ENCODE measurements around the gene NDP.
A peak's percentile ranks its signal among the peaks of the same experiment; 100 is the strongest.

The NDP gene

DNA sequence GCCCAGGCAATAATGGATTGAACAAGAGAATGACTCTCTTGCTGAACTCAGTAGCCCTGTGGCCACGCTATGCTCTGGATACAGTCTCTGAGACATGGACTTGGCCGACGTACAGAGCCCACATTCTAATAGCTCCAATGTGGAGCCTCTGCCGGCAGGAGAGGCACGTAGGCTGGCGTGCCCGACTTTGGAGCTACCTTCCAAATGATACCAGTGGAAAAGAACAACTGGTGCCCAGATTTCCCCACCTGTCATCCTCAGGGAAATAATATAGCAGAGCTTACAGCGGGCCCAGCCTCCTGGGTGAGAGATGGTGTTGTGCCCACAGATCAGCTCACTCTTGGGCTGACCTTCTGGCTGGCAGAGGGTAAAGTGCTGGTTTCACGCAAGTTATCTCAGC, 10.6 kb downstream of the NDP start:
- Histone ChIP-seq H3K4me3 (replicated peaks; ENCODE audit: low read depth, low read length) (no peak overlapping the region), H3K27me3 (replicated peaks; ENCODE audit: control insufficient read depth, insufficient read depth, low read length) (0 out of 2 replicates have a peak, but pooled peaks cover 2% of the 10 kb centered on the region), H3K36me3 (ENCODE audit: control insufficient read depth, insufficient read depth, low read length) (no peaks in the 10 kb centered on the region)
- no peak for DNase-seq (ENCODE audit: extremely low read depth, insufficient read length)
- TF ChIP-seq, protein P1, sequence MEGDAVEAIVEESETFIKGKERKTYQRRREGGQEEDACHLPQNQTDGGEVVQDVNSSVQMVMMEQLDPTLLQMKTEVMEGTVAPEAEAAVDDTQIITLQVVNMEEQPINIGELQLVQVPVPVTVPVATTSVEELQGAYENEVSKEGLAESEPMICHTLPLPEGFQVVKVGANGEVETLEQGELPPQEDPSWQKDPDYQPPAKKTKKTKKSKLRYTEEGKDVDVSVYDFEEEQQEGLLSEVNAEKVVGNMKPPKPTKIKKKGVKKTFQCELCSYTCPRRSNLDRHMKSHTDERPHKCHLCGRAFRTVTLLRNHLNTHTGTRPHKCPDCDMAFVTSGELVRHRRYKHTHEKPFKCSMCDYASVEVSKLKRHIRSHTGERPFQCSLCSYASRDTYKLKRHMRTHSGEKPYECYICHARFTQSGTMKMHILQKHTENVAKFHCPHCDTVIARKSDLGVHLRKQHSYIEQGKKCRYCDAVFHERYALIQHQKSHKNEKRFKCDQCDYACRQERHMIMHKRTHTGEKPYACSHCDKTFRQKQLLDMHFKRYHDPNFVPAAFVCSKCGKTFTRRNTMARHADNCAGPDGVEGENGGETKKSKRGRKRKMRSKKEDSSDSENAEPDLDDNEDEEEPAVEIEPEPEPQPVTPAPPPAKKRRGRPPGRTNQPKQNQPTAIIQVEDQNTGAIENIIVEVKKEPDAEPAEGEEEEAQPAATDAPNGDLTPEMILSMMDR (IDR thresholded peaks at IDR 0.05; ENCODE audit: insufficient read depth, low read length, poor library complexity, severe bottlenecking), result no peak

DNA sequence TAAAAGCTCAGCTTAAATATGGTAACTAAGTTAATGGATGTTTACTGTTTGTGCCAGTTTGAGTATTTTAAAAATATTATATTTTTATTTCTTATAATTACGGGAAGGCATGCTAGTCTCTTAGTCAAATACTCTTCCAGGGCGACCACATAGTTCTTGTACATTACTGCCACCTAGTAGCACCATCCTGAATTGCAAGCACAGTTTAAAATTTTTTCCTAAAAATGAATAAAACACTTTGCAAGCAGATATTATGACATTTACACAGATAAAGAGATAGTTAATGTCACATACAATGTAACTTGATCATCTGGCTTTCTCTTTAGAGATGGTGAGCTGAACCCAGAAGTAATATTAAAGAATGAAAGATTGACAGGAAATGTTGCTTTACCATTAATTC, 11.5 kb downstream of the NDP start:
- 0 out of 2 replicates have a peak, but pooled peaks cover 2% of the 10 kb centered on the region for H3K27me3 ChIP-seq (replicated peaks; ENCODE audit: control insufficient read depth, insufficient read depth, low read length)
- DNase-seq (ENCODE audit: extremely low read depth, insufficient read length), result no peak
- TF ChIP-seq, protein P1 (IDR thresholded peaks at IDR 0.05; ENCODE audit: insufficient read depth, low read length, poor library complexity, severe bottlenecking), result peak; percentile 43
- no peak overlapping the region for H3K4me3 ChIP-seq (replicated peaks; ENCODE audit: low read depth, low read length)
- H3K36me3 ChIP-seq (ENCODE audit: control insufficient read depth, insufficient read depth, low read length), result no peaks in the 10 kb centered on the region

DNA sequence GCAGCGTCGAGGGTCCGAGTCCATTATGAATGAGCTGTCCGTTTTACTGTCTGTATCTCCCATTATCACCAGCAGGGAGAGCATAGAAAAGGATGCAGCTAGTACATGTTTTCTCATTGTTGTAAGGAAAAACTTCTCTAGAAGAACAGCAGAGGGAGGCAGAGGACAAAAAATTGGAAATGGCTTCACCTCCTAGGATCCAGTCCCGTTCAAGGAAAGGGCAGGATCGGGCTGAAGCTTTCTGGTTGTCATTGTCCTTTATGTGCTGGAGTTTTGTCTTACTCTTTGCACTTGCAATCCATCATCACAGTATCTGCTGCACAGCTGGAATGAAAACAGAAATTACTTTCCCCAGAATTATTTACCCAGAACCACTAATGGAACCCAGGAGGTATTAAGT, 14.7 kb downstream of the NDP start:
- TF ChIP-seq, protein P1 (IDR thresholded peaks at IDR 0.05; ENCODE audit: insufficient read depth, low read length, poor library complexity, severe bottlenecking), result peak; percentile 64
- H3K27me3 ChIP-seq (replicated peaks; ENCODE audit: control insufficient read depth, insufficient read depth, low read length), result 0 out of 2 replicates have a peak, but pooled peaks cover 2% of the 10 kb centered on the region
- peak; percentile 15 for DNase-seq (ENCODE audit: extremely low read depth, insufficient read length)
- no peaks in the 10 kb centered on the region for H3K36me3 ChIP-seq (ENCODE audit: control insufficient read depth, insufficient read depth, low read length)
- H3K4me3 ChIP-seq (replicated peaks; ENCODE audit: low read depth, low read length), result no peak overlapping the region

DNA sequence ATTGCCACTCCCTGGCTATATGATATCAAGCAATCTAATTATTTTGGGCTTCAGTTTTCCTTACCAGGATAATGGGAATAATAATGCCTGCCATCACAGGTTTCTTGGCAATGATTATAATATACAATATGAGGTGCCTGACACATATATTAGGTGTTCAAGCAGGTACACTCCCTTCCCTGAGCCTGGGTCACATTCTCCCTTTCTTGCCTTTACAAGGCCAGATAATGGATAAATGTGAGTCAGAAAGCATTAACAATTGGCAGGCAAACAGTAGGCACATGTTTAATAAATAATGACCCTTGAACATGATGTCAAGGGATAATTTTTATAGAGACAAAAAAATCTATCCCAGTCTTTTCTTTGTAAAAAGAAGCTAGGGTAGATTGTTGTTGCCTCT, 17.2 kb downstream of the NDP start:
- TF ChIP-seq, protein P1 (IDR thresholded peaks at IDR 0.05; ENCODE audit: insufficient read depth, low read length, poor library complexity, severe bottlenecking), result no peak
- no peak overlapping the region for H3K4me3 ChIP-seq (replicated peaks; ENCODE audit: low read depth, low read length)
- 0 out of 2 replicates have a peak, but pooled peaks cover 2% of the 10 kb centered on the region for H3K27me3 ChIP-seq (replicated peaks; ENCODE audit: control insufficient read depth, insufficient read depth, low read length)
- H3K36me3 ChIP-seq (ENCODE audit: control insufficient read depth, insufficient read depth, low read length), result no peaks in the 10 kb centered on the region
- DNase-seq (ENCODE audit: extremely low read depth, insufficient read length), result no peak

DNA sequence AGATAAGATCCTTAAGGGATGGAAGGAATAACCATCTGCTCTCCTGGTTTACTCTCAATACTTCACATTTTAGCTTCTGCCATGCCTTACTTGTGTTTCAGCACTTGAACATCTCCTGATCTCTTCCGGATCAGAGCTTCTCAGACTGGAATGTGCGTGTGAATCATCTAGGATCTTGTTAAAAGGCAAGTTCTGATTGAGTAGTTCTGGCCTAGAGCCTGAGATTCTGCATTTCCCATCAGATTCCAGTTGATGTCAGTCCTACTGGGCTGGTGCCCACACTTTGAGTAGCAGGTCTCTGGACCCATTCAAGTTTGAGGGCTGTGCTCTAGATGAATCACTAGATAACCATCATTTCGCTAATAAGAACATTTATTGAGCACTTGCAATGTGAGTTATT, 20.0 kb downstream of the NDP start:
- TF ChIP-seq, protein P1 (IDR thresholded peaks at IDR 0.05; ENCODE audit: insufficient read depth, low read length, poor library complexity, severe bottlenecking), result no peak
- H3K36me3 ChIP-seq (ENCODE audit: control insufficient read depth, insufficient read depth, low read length), result no peaks in the 10 kb centered on the region
- DNase-seq (ENCODE audit: extremely low read depth, insufficient read length), result no peak
- H3K4me3 ChIP-seq (replicated peaks; ENCODE audit: low read depth, low read length), result no peak overlapping the region
- H3K27me3 ChIP-seq (replicated peaks; ENCODE audit: control insufficient read depth, insufficient read depth, low read length), result no peaks in the 10 kb centered on the region

DNA sequence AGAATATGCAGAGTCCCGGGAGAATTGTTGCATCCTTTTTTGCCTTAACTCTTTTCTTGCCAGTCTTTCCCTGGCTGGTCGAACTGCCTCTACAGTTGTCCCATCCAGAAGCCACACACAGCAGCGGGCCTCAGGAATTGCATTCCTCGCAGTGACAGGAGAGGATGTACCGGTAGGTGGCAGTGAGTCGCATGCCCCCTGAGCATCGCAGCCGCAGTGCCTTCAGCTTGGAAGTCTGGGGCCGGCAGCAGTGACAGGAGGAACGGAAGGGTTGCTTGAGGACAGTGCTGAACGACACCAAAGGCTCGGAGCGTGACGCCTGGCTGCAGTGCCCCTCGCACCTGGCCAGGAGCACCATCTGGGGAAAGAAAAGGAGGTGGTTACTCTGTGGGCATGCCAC, 23.5 kb downstream of the NDP start:
- TF ChIP-seq, protein P1 (IDR thresholded peaks at IDR 0.05; ENCODE audit: insufficient read depth, low read length, poor library complexity, severe bottlenecking), result peak; percentile 56
- H3K27me3 ChIP-seq (replicated peaks; ENCODE audit: control insufficient read depth, insufficient read depth, low read length), result no peaks in the 10 kb centered on the region
- H3K4me3 ChIP-seq (replicated peaks; ENCODE audit: low read depth, low read length), result no peak overlapping the region
- no peaks in the 10 kb centered on the region for H3K36me3 ChIP-seq (ENCODE audit: control insufficient read depth, insufficient read depth, low read length)
- no peak for DNase-seq (ENCODE audit: extremely low read depth, insufficient read length)

All from GM06990 (cell line).